ENCODE measurements around the gene MSX2.

The MSX2 gene

GRCh38 chr5:174724484-174725260 is at the start of gene MSX2:
MSX2 (plus strand) TSS chr5:174724582; CDS start chr5:174724660, 78 bp downstream.
- DNase-seq, result peak; percentile 90

- no peak for DNase-seq
These were observed 49.3 kb upstream of the MSX2 start for GRCh38 chr5:174675110-174675509.

- DNase-seq, result no peak
These were observed 48.5 kb upstream of the MSX2 start for GRCh38 chr5:174675916-174676315.

GRCh38 chr5:174678107-174678506 is 46.3 kb upstream of the MSX2 start:
- no peak for DNase-seq

- no peak for DNase-seq
These were observed 43.3 kb upstream of the MSX2 start for GRCh38 chr5:174680901-174681565.

GRCh38 chr5:174687503-174687902 is 36.9 kb upstream of the MSX2 start:
- no peak for DNase-seq

GRCh38 chr5:174688441-174689354 is 35.7 kb upstream of the MSX2 start:
- DNase-seq, result no peak

- DNase-seq, result no peak
These were observed 34.1 kb upstream of the MSX2 start for GRCh38 chr5:174690271-174690670.

GRCh38 chr5:174692381-174692780 is 32.0 kb upstream of the MSX2 start:
- no peak for DNase-seq

- no peak for DNase-seq
These were observed 31.4 kb upstream of the MSX2 start for GRCh38 chr5:174692982-174693422.

GRCh38 chr5:174693697-174694385 is 30.5 kb upstream of the MSX2 start:
- DNase-seq, result no peak

GRCh38 chr5:174694611-174695010 is 29.8 kb upstream of the MSX2 start:
- DNase-seq, result no peak

- no peak for DNase-seq
These were observed 26.2 kb upstream of the MSX2 start for GRCh38 chr5:174698156-174698555.

GRCh38 chr5:174699131-174699530 is 25.3 kb upstream of the MSX2 start:
- DNase-seq, result no peak

GRCh38 chr5:174706997-174707572 is 17.3 kb upstream of the MSX2 start:
- no peak for DNase-seq

GRCh38 chr5:174707671-174708070 is 16.7 kb upstream of the MSX2 start:
- DNase-seq, result no peak

GRCh38 chr5:174708476-174709207 is 15.7 kb upstream of the MSX2 start:
- DNase-seq, result no peak

GRCh38 chr5:174714751-174715150 is 9.6 kb upstream of the MSX2 start:
- no peak for DNase-seq

- no peak for DNase-seq
These were observed 8.6 kb upstream of the MSX2 start for GRCh38 chr5:174715804-174716203.

GRCh38 chr5:174717826-174718455 is 6.4 kb upstream of the MSX2 start:
- no peak for DNase-seq

All from right forelimb (tissue), 1 donor.